Measurements from ENCODE around the gene FASTKD1.
"Not testable (repeated sequence)": the region's sequence is repeated elsewhere in the genome, so short reads cannot be mapped to it uniquely, and the experiment has no call there.

Gene FASTKD1

GRCh38 chr2:169569948-169570347, 3.7 kb downstream of the FASTKD1 start:
- DNase-seq = no peak

DNA sequence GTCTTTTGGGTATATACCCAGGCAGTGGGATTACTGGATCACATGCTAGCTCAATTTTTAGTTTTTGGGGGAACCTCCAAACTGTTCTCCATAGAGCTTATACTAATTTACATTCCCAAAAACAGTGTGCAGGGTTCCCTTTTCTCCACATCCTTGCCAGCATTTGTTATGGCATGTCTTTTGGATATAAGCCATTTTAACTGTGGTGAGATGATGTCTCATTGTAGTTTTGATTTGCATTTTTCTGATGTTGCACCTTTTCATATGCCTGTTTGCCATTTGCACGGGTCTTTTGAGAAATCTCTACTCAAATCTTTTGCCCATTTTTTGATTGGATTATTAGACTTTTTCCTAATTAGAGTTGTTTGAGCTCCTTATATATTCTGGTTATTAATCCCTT, 8.0 kb downstream of the FASTKD1 start:
- DNase-seq = no peak

- no peak for DNase-seq
Observed at GRCh38 chr2:169562519-169562918, 11.1 kb downstream of the FASTKD1 start.

DNA sequence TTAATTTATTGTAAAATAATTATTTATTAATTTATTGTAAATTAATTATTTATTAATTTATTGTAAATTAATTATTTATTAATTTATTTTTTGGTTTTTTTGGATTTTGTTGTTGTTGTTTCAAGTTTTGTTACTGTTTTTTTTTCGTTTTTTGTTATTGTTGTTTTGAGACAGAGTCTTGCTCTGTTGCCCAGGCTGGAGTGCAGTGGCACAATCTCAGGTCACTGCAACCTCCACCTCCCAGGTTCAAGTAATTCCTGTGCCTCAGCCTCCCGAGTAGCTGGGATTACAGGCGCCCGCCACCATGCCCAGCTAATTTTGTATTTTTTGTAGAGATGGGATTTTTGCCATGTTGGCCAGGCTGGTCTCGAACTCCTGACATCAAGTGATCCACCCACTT, 11.6 kb downstream of the FASTKD1 start:
- DNase-seq = not testable (repeated sequence)

DNA sequence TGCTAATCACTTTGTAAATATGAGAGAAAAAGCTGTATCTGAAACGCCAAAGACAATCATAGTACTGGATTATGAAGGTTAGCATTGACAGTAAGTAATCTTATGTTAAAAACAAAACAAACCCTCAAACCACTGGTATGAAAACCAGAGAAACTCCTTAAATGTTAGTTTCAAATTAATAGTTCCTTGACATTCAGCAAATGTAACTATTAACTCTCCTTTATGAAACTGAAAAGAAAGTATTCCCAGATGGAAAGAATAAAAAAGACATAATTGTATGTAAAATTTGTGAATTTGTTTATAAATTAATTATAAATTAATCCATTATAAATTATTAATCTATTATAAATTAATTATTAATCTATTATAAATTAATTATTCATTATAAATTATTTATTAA, 12.3 kb downstream of the FASTKD1 start:
- no peak for DNase-seq

- DNase-seq = no peak
Observed at GRCh38 chr2:169546756-169547155, 26.9 kb downstream of the FASTKD1 start.

DNA sequence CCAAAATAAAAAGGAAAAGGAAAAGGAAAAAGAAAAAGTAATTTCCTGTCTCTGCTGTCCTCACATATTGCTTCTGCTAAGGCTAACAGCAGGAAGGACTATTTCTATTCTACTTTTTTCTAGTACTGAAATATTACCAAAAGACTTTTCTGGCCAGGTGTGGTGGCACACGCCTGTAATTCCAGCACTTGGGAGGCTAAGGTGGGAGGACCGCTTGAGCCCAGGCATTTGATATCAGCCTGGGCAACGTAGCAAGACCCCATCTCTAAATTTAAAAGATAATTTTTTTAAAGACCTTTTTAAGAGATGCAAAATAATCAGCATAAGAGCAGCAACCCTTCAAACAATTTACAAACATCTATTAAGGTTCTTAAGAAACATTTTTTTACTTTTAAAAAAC, 31.2 kb downstream of the FASTKD1 start:
- DNase-seq = no peak

DNA sequence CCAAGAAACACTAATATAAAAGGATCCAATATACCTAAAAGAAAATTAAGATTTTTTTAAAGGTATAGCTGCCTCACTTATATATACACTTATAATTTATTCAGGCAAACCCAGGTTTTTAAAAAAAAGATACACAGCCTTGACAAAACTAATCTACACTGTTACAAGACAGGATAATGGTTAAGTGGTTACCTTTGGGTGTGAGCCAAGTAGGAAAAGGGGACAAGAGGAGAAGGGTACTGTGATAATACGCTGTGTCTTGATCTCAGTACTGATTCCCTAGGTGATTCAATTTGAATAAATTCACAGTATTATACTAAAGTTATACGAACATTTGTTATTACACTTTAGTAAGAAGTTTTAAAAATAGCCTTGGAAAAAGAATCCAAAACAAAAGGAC, 33.5 kb downstream of the FASTKD1 start:
- no peak for DNase-seq

- DNase-seq = not testable (repeated sequence)
Observed at GRCh38 chr2:169539460-169539859, 34.2 kb downstream of the FASTKD1 start.

GRCh38 chr2:169528271-169528701, 45.4 kb downstream of the FASTKD1 start:
- DNase-seq = peak; percentile 70

- DNase-seq = no peak
Observed at GRCh38 chr2:169526451-169526850, 47.2 kb downstream of the FASTKD1 start.

GRCh38 chr2:169525434-169525833, 48.2 kb downstream of the FASTKD1 start:
- DNase-seq = no peak

- DNase-seq = no peak
Observed at GRCh38 chr2:169523681-169524080, 50.0 kb downstream of the FASTKD1 start.

GRCh38 chr2:169520896-169521295, 52.8 kb downstream of the FASTKD1 start:
- no peak for DNase-seq

- not testable (repeated sequence) for DNase-seq
Observed at GRCh38 chr2:169516488-169516995, 57.1 kb downstream of the FASTKD1 start.

GRCh38 chr2:169514758-169515157, 58.9 kb downstream of the FASTKD1 start:
- not testable (repeated sequence) for DNase-seq

- DNase-seq = no peak
Observed at GRCh38 chr2:169513926-169514325, 59.7 kb downstream of the FASTKD1 start.

DNA sequence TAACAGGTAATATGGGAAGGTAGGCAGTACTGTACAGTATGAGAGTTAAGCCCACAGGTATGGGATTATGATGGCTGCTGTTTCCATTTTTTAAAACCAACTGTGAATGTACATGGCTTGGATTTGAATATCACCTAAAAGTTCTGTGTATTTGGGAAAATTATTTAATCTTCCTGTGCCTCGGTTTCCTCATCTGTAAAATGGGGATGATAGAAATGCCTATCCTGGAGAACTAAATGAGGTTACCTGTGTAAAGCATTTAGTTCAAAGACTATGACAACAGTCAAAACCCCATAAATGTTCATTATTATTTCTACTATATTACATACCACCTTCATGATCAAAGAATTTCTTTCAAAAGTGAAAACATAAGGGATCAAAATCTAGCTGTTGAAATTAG, 60.6 kb downstream of the FASTKD1 start:
- DNase-seq = no peak

- no peak for DNase-seq
Observed at GRCh38 chr2:169512525-169512924, 61.1 kb downstream of the FASTKD1 start.

DNA sequence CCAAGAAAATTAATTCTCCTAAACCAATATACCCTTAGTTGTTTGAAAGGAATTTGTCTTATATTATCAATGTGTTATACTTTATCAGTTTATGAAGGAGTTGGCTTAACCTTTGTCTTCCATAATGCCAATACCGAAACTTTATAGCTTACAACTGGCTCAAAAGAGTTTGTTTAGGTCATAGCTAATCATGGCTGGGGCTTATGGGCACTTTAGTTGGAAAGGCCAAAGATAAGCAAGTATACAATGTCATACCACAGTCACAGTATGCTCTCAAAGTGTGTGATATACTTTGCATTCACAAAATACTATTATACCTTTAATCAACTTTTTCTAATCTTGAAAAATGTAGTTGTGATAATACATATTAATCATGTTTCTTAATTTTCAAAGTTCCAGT, 61.8 kb downstream of the FASTKD1 start:
- DNase-seq = no peak

GRCh38 chr2:169510496-169510895, 63.2 kb downstream of the FASTKD1 start:
- no peak for DNase-seq

DNA sequence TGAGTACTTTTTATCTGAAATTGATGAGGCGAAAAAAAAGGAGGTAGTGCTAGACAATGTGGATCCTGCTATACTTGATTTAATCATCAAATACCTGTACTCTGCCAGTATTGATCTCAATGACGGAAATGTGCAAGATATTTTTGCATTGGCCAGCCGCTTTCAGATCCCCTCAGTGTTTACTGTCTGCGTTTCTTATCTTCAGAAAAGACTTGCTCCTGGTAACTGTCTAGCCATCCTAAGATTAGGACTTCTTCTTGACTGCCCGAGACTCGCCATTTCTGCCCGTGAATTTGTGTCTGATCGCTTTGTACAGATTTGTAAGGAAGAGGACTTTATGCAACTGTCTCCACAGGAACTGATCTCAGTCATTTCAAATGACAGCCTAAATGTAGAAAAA, 63.7 kb downstream of the FASTKD1 start:
- DNase-seq = no peak

DNA sequence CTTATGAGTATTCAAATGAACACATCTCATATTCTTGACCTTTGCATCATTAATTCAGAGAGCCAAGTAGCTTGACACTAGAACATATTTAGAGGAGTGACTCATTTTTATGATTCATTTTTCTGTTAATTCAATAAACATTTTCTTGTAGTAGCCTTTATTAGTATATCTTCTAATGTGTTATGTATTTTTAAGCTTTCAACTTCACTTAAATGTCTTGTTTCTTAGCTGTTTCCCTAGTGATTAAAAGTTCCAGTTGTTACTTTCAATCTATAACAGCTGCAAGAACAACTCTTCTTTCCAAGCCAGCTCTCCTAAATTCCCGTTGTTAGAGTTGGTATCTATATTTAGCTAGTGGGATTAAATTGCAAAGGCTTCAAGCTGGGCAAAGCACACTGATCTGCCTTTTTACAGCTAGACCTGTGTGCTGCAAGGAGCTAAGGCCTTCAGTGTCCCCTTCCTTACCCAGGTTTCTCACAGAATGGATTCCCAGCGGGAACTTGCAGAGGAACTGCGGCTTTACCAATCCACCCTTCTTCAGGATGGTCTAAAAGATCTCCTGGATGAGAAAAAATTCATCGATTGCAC, 64.3 kb downstream of the FASTKD1 start, which contains the start of gene KLHL41:
Gene KLHL41, plus strand, starts transcription at position 405 of the 588 bp plus-strand sequence. Its CDS starts 77 bp downstream, at position 482.
- no peak for DNase-seq

GRCh38 chr2:169507698-169508097, 66.0 kb downstream of the FASTKD1 start:
- no peak for DNase-seq

DNA sequence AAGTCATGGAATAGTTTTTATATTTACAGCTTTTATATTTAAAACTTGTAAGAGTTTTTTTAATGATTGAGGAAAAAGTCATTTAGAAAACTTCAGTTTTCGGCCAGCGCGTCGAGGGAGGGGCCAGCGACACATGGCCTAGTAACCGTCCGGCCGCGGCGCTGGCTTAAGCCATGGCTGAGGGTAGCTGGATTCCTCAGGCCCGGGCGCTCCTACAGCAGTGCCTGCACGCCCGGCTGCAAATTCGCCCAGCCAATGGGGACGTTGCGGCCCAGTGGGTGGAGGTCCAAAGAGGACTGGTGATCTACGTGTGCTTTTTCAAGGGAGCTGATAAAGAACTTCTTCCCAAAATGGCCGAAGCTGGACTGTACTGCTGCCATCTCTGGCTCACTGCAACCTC, 69.0 kb downstream of the FASTKD1 start:
- no peak for DNase-seq

All from stimulated activated CD4-positive, alpha-beta T cell treated with anti-CD3 and anti-CD28 coated beads, Interleukin-4, amount 100 ng/mL, for 1 hour (primary cell).